HTERT RPE-1 (cell line): Measurements from ENCODE around the gene EML2.

Experiments
- in situ Hi-C: fragments of 300-500 bp; cut with MboI; formaldehyde crosslinking; loops from 4 replicates; pipeline ENCODE4 v1.14.3; 2020; ENCODE audit warnings: low sequenced_read_pairs

The EML2 gene, protein sequence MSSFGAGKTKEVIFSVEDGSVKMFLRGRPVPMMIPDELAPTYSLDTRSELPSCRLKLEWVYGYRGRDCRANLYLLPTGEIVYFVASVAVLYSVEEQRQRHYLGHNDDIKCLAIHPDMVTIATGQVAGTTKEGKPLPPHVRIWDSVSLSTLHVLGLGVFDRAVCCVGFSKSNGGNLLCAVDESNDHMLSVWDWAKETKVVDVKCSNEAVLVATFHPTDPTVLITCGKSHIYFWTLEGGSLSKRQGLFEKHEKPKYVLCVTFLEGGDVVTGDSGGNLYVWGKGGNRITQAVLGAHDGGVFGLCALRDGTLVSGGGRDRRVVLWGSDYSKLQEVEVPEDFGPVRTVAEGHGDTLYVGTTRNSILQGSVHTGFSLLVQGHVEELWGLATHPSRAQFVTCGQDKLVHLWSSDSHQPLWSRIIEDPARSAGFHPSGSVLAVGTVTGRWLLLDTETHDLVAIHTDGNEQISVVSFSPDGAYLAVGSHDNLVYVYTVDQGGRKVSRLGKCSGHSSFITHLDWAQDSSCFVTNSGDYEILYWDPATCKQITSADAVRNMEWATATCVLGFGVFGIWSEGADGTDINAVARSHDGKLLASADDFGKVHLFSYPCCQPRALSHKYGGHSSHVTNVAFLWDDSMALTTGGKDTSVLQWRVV

GRCh38 chr19:45638930-45639729, at the start of gene EML2:
EML2 (minus strand) TSS chr19:45639397; CDS start chr19:45639376, 21 bp downstream.
- in situ Hi-C loops = no loop called here

- in situ Hi-C loops = loop anchor here (25.0 kb wide), 1 partner anchor 175 kb away; the partner anchor contains the start of gene VASP
Observed at GRCh38 chr19:45687599-45687998, 48.4 kb upstream of the EML2 start.

GRCh38 chr19:45685045-45685444, 45.8 kb upstream of the EML2 start:
- in situ Hi-C loops = loop anchor here (25.0 kb wide), 1 partner anchor 173 kb away; the partner anchor contains the start of gene VASP

GRCh38 chr19:45682908-45683307, 43.7 kb upstream of the EML2 start:
- in situ Hi-C loops = loop anchor here (25.0 kb wide), 1 partner anchor 171 kb away; the partner anchor contains the start of gene VASP

GRCh38 chr19:45682117-45682516, 42.9 kb upstream of the EML2 start:
- in situ Hi-C loops = loop anchor here (25.0 kb wide), 1 partner anchor 170 kb away; the partner anchor contains the start of gene VASP

DNA sequence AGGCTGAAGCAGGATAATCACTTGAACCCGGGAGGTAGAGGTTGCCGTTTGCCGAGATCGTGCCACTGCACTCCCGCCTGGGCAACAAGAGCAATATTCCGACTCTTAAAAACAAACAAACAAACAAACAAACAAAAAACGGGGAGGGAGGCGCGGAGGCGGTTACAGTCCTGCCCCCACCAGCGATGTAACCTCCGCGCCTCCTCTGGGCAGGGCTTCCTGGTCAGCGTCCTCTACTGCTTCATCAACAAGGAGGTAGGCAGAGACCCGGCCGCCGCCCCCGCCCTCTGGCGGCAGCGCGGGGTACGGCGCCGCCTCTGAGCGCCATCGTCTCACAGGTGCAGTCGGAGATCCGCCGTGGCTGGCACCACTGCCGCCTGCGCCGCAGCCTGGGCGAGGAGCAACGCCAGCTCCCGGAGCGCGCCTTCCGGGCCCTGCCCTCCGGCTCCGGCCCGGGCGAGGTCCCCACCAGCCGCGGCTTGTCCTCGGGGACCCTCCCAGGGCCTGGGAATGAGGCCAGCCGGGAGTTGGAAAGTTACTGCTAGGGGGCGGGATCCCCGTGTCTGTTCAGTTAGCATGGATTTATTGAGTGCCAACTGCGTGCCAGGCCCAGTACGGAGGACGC, 42.3 kb upstream of the EML2 start:
- in situ Hi-C loops = loop anchor here (25.0 kb wide), 1 partner anchor 169 kb away; the partner anchor contains the start of gene VASP

DNA sequence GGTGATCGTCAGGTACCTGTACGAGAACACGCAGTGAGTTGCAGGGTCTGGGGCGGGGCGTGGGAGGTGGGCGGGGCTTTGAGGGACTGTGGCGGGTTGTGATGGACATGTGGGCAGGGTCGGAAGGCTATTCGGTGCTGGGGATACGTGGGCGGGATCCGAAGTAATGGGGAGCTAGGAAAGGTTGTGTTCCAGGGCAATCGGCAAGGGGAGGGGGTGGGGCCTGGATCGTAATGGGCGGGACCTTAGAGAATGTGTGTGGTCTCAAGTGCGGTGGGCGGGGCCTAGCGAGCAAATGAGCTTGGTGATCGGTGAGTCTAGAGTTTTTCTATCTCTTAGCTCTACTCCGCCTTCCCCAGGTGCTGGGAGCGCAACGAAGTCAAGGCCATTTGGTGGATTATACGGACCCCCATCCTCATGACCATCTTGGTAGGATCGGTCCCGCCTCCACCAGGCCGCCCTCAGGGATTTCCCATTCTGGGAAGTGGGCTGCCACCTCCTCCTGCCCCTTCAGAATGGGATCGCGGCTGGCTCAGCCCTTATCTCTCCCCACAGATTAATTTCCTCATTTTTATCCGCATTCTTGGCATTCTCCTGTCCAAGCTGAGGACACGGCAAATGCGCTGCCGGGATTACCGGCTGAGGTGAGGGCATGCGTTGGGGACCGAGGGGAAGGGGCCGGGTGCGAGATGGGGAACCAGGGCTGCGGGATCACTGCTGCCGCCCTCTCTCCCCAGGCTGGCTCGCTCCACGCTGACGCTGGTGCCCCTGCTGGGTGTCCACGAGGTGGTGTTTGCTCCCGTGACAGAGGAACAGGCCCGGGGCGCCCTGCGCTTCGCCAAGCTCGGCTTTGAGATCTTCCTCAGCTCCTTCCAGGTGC, 38.4 kb upstream of the EML2 start:
- in situ Hi-C loops = loop anchor here (25.0 kb wide), 1 partner anchor 165 kb away; the partner anchor contains the start of gene VASP

DNA sequence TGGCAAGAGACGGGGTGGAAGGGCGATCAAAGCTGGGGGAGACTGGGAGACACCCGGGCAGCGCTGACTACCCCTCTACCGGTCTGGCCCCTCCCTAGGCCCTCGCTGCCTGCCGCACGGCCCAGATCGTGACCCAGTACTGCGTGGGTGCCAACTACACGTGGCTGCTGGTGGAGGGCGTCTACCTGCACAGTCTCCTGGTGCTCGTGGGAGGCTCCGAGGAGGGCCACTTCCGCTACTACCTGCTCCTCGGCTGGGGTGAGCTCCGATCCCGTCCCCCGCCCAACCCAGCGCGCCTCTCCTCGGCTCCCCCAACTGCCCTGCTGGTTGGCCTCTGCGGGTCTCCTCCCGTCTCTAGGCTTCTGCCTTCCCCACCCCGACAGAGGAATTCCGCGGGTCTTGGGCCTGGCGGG, 37.7 kb upstream of the EML2 start:
- in situ Hi-C loops = loop anchor here (25.0 kb wide), 1 partner anchor 165 kb away; the partner anchor contains the start of gene VASP

- in situ Hi-C loops = loop anchor here (25.0 kb wide), 1 partner anchor 163 kb away; the partner anchor contains the start of gene VASP
Observed at GRCh38 chr19:45674946-45675345, 35.7 kb upstream of the EML2 start.

GRCh38 chr19:45670670-45671453, 31.7 kb upstream of the EML2 start:
- in situ Hi-C loops = no loop called here

DNA sequence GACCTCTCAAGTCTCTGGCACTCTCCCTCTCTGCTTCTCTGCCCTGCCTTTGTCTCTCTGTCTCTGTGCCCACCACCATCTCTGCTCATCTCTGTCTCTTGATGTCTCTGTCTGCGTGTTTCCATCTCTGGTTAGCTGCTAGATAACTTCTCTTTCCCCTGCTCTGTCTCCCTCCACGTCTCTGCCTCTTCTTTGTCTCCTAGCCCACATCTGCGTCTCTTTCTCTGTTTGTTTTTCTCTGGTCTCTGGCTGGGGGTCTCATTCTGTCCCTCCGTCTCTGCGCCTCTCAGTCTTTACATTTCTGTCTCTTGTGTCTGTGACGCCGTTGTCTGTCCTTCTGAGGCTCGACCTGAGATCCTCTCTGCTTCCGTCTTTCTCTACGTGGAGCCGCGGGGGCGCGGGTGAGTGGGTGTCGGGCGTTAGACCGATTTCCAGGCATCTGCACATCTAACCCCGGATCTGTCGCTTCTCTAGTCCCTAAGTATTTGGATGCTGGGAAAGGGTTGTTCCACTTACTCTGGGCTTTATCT, 29.2 kb upstream of the EML2 start:
- in situ Hi-C loops = no loop called here

DNA sequence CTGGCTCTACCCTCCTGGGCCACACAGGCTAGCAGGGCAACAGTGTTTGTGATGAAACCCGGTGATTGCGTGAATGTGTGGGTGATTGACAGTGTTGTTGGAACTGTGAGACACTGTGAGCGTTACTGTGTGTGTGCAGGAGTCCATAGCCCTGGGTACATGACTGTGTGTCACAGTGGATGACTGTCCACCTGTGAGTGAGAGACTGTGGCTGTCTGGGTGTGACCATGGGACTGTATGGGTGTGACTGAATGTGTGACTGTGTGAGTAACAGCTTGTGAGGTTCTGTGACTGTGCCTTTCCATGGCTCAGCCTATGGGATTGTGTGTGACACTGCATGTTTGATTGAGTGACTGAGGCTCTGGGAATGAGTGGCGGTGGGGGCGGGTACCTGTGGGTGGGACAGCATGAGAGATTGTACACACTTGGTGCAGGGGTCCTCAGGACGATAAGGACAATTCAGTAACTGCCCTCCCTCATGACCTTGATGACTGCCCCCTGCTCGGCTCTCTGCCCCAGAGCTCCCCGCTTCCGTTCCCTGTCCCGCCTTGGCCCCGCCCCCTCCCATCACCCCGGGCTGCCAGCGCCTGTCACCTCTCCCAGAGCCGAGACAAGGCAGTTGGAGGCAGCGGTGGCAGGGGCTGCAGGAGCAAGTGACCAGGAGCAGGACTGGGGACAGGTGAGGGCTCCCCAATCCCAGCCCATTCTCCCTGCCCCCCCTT, 28.6 kb upstream of the EML2 start, which contains the start of gene GIPR:
Gene GIPR (plus strand): TSS at position 602 of the 722 bp plus-strand sequence. CDS start 1,300 bp downstream, outside the sequence.
- in situ Hi-C loops = no loop called here

GRCh38 chr19:45664575-45664974, 25.4 kb upstream of the EML2 start:
- in situ Hi-C loops = no loop called here

DNA sequence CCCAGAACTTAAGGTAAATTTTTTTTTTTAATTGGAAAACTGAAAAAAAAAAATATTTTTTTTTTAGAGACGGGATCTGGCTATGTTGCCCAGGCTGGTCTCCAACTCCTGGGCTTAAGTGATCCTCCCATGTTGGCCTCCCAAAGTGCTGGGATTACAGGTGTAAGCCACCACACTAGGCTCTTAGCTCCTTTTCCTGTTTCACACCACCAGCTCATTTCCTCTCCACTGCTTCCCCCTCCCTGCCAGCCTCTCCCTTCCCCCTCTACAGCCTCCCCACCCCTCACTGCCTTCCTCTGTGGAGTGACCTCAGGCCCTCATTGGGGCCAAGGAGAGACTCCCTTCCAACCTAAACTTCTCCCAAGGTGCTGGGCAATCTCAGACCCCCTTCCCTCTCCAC, 24.6 kb upstream of the EML2 start:
- in situ Hi-C loops = no loop called here

- in situ Hi-C loops = no loop called here
Observed at GRCh38 chr19:45660636-45661035, 21.4 kb upstream of the EML2 start.

- in situ Hi-C loops = no loop called here
Observed at GRCh38 chr19:45659096-45659729, 20.0 kb upstream of the EML2 start.

DNA sequence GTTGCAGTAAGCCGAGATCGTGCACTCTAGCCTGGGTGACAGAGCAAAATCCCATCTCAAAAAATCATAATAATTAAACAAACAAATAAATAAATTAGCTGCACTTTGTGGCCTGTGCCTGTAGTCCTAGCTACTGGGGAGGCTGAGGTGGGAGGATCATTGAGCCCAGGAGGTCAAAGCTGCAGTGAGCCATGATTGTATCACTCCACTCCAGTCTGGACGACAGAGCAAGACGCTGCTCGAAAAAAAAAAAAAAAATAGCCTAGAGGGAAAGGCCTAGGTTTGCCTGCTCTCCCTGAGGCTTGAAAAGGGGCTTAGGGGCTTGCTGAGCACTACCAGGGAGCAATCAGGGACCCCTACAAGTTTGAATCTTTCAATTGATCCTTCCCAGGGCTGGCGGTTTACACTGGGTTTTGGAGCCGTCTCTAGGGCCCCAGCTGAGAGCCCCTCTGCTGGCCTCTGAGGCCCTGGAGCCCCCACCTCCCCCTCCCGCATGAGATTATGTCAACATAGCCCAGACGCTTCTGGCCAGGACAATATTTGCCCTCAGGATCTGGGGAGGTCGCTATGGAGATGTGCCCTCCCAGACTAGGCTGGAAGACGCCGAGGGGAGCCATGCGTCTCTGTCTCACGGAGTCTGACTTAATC, 18.4 kb upstream of the EML2 start:
- in situ Hi-C loops = no loop called here
